ENCODE results near the gene HMCN2. TPM values are rescaled to one million over a fixed set of nuclear protein-coding genes. Genes with fewer than 3 reads are reported as not detected.

The HMCN2 gene
- total and polyA plus RNA-seq, 2 donors (not counting 3 experiments of a cell fraction or from before 2014, with no cell fraction given): 0.04 to 0.24 TPM

GRCh38 chr9:130383979-130384676 lies 118.6 kb downstream of the HMCN2 start:
- dilution Hi-C loops (cut with MboI; ENCODE audit: extremely low pct_ligation_motif_present, low sequenced_read_pairs) (no loop called here), intact Hi-C loops (cut with micrococcal nuclease) (no loop called here)
- Histone ChIP-seq H3K27me3 (ENCODE audit: control insufficient read depth in 2 of 2, insufficient read depth in 2 of 2, low read length in 2 of 2) (no peaks in the 10 kb centered on the region), H3K9me3 (replicated peaks; ENCODE audit: control insufficient read depth, insufficient read depth, low read length) (no peaks in the 10 kb centered on the region), H3K36me3 (ENCODE audit: control insufficient read depth in 2 of 2, extremely low read depth in 1 of 2, insufficient read depth in 2 of 2, low read length in 2 of 2) (no peaks in the 10 kb centered on the region), H3K4me1 (ENCODE audit: control insufficient read depth, extremely low read depth, insufficient read depth, low read length) (no peaks in the 10 kb centered on the region), H4K20me1 (replicated peaks; ENCODE audit: control insufficient read depth, extremely low read depth, insufficient read depth, low read length) (no peaks in the 10 kb centered on the region), H3K79me2 (ENCODE audit: control insufficient read depth, insufficient read depth, low read length) (no peaks in the 10 kb centered on the region), H3K27ac (ENCODE audit: insufficient read depth, low read depth, low read length) (no peak overlapping the region), H2AFZ (ENCODE audit: low read depth, low read length) (no peak overlapping the region), H3K4me3 (replicated peaks in 1 of 3; ENCODE audit: insufficient read depth in 1 of 3, low read depth in 1 of 3, low read length in 3 of 3) (no peak overlapping the region), H3K4me2 (ENCODE audit: insufficient read depth, low read length) (no peak overlapping the region), H3K9ac (replicated peaks; ENCODE audit: extremely low read depth, insufficient read depth, low read length) (no peak overlapping the region), H3K9me1 (replicated peaks; ENCODE audit: control insufficient read depth, extremely low read depth, insufficient read depth, low read length) (no peaks in the 10 kb centered on the region)
- no TSS peak for BruUV-seq (replicated peaks)
- TF ChIP-seq POLR2AphosphoS5 (IDR thresholded peaks at IDR 0.05; ENCODE audit: insufficient read depth, low read depth, low read length) (no peak), FOS (IDR thresholded peaks at IDR 0.05; ENCODE audit: borderline replicate concordance, insufficient read depth, low read length) (no peak), CTCF (IDR thresholded peaks at IDR 0.05; ENCODE audit: extremely low read depth in 1 of 2, insufficient read depth in 1 of 2, low read depth in 1 of 2, low read length in 2 of 2) (no peak), POLR2A (IDR thresholded peaks at IDR 0.05; ENCODE audit: low read depth, low read length) (no peak)
- ChIA-PET CTCF (no interaction called here), POLR2A (no interaction called here)
- DNase-seq (ENCODE audit: low read depth, low spot score) (no peak), FAIRE-seq (no peak)

DNA sequence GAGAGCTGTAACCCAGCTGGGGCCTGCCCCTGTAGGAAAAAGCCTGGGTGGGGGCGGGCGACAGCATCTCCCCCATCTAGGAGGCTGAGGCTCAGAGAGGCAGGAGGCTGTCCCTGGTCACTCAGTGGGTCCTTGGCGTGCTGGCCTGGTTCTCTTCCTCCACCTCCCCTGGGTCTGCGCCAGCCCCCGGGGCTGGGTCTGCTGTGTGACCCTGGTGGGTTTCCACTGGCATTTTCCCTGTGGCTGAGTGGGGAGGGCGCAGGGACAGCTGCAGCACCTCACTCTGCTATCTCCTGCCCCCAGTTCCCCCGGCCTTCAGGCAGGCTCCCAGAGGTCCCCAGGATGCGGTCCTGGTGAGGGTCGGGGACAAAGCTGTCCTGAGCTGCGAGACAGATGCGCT lies 119.7 kb downstream of the HMCN2 start:
- no peak for DNase-seq (ENCODE audit: low read depth, low spot score)

More for the DNA sequence above, 119.7 kb downstream of the HMCN2 start:
- no peaks in the 10 kb centered on the region for H3K9me3 ChIP-seq (replicated peaks; ENCODE audit: control insufficient read depth, insufficient read depth, low read length)
- H3K9ac ChIP-seq (replicated peaks; ENCODE audit: extremely low read depth, insufficient read depth, low read length): no peak overlapping the region
- ChIA-PET POLR2A (no interaction called here), CTCF (interaction anchor here (0.7 kb wide), 1 partner anchor 13 kb away, joined by 3 read pairs; no protein-coding TSS in a partner anchor)
- no peak overlapping the region for H2AFZ ChIP-seq (ENCODE audit: low read depth, low read length)
- dilution Hi-C loops (cut with MboI; ENCODE audit: extremely low pct_ligation_motif_present, low sequenced_read_pairs): no loop called here
- H3K4me2 ChIP-seq (ENCODE audit: insufficient read depth, low read length): no peak overlapping the region
- no peaks in the 10 kb centered on the region for H3K27me3 ChIP-seq (ENCODE audit: control insufficient read depth in 2 of 2, insufficient read depth in 2 of 2, low read length in 2 of 2)
- no peaks in the 10 kb centered on the region for H3K4me1 ChIP-seq (ENCODE audit: control insufficient read depth, extremely low read depth, insufficient read depth, low read length)
- no peak for FAIRE-seq
- no TSS peak for BruUV-seq (replicated peaks)
- no peaks in the 10 kb centered on the region for H3K9me1 ChIP-seq (replicated peaks; ENCODE audit: control insufficient read depth, extremely low read depth, insufficient read depth, low read length)
- intact Hi-C loops (cut with micrococcal nuclease): no loop called here
- H3K79me2 ChIP-seq (ENCODE audit: control insufficient read depth, insufficient read depth, low read length): no peaks in the 10 kb centered on the region
- TF ChIP-seq CTCF (IDR thresholded peaks at IDR 0.05; ENCODE audit: extremely low read depth in 1 of 2, insufficient read depth in 1 of 2, low read depth in 1 of 2, low read length in 2 of 2): no peak
- TF ChIP-seq FOS (IDR thresholded peaks at IDR 0.05; ENCODE audit: borderline replicate concordance, insufficient read depth, low read length): no peak
- no peak for TF ChIP-seq POLR2AphosphoS5 (IDR thresholded peaks at IDR 0.05; ENCODE audit: insufficient read depth, low read depth, low read length)
- no peak for TF ChIP-seq GATA2 (IDR thresholded peaks at IDR 0.05; ENCODE audit: insufficient read depth, insufficient read length, low read depth, low read length)
- TF ChIP-seq MYC (IDR thresholded peaks at IDR 0.05; ENCODE audit: low read depth, low read length): no peak
- no peak for TF ChIP-seq EZH2 (IDR thresholded peaks at IDR 0.05; ENCODE audit: borderline replicate concordance, low read depth, low read length, severe bottlenecking)
- TF ChIP-seq JUN (IDR thresholded peaks at IDR 0.05; ENCODE audit: borderline replicate concordance, insufficient read depth, insufficient read length, low read depth): no peak
- TF ChIP-seq MAX (IDR thresholded peaks at IDR 0.05; ENCODE audit: insufficient read depth, insufficient read length): no peak
- TF ChIP-seq POLR2A (IDR thresholded peaks at IDR 0.05; ENCODE audit: low read depth, low read length): no peak
- no peak overlapping the region for H3K4me3 ChIP-seq (replicated peaks in 1 of 3; ENCODE audit: insufficient read depth in 1 of 3, low read depth in 1 of 3, low read length in 3 of 3)
- no peaks in the 10 kb centered on the region for H4K20me1 ChIP-seq (replicated peaks; ENCODE audit: control insufficient read depth, extremely low read depth, insufficient read depth, low read length)
- no peak overlapping the region for H3K27ac ChIP-seq (ENCODE audit: insufficient read depth, low read depth, low read length)
- H3K36me3 ChIP-seq (ENCODE audit: control insufficient read depth in 2 of 2, extremely low read depth in 1 of 2, insufficient read depth in 2 of 2, low read length in 2 of 2): no peaks in the 10 kb centered on the region
